Endothelial cell (in vitro differentiated cells): ENCODE results near the gene SYNPO2. TPM values are rescaled to one million over a fixed set of nuclear protein-coding genes. Genes with fewer than 3 reads are reported as not detected.
A peak's percentile ranks its signal among the peaks of the same experiment; 100 is the strongest.

ENCODE experiments used
- DNase-seq: peaks from one replicate; pipeline ENCODE4 v3.0.0; 2021; ENCODE audit warnings: low spot score
- H3K27ac Mint-ChIP-seq: one replicate; pipeline ENCODE4 v1.8.0; 2021; ENCODE audit warnings: mixed read lengths, inconsistent platforms; ENCODE audit not compliant: unreplicated experiment
- H3K27me3 Mint-ChIP-seq: one replicate; pipeline ENCODE4 v1.8.0; 2021; ENCODE audit warnings: mild to moderate bottlenecking, moderate library complexity, mixed read lengths, inconsistent platforms; ENCODE audit not compliant: unreplicated experiment
- H3K36me3 Mint-ChIP-seq: one replicate; pipeline ENCODE4 v1.8.0; 2021; ENCODE audit warnings: mild to moderate bottlenecking, low read depth, mixed read lengths, inconsistent platforms; ENCODE audit not compliant: unreplicated experiment
- H3K4me1 Mint-ChIP-seq: one replicate; pipeline ENCODE4 v1.8.0; 2021; ENCODE audit warnings: mild to moderate bottlenecking, mixed read lengths, inconsistent platforms; ENCODE audit not compliant: unreplicated experiment
- H3K4me3 Mint-ChIP-seq: one replicate; pipeline ENCODE4 v1.8.0; 2021; ENCODE audit warnings: mild to moderate bottlenecking, mixed read lengths, inconsistent platforms; ENCODE audit not compliant: unreplicated experiment
- H3K9me3 Mint-ChIP-seq: one replicate; pipeline ENCODE4 v1.8.0; 2021; ENCODE audit warnings: mixed read lengths, inconsistent platforms; ENCODE audit not compliant: unreplicated experiment
- total RNA-seq: library from RNA; stranded (reverse); fragmentation: NEBNext Ultra II Directional; extraction: Animal tissue kit (Norgen Biotek cat#: 25700); gene quantifications from one replicate; pipeline ENCODE4 v1.2.1, GENCODE V29; 2021; ENCODE audit not compliant: unreplicated experiment
- TF ChIP-seq, protein P1 (sequence below): fragments of 200-600 bp; sonication (generic); IDR thresholded peaks from one replicate; pipeline ENCODE4 v1.5.0; 2021; ENCODE audit warnings: antibody characterized with exemption; ENCODE audit not compliant: unreplicated experiment

SYNPO2 gene
- total RNA-seq, 1 donor from 2014 or later, result 1.1 TPM

GRCh38 chr4:118981171-118981838, 92.7 kb downstream of the SYNPO2 start:
- TF ChIP-seq, protein P1, sequence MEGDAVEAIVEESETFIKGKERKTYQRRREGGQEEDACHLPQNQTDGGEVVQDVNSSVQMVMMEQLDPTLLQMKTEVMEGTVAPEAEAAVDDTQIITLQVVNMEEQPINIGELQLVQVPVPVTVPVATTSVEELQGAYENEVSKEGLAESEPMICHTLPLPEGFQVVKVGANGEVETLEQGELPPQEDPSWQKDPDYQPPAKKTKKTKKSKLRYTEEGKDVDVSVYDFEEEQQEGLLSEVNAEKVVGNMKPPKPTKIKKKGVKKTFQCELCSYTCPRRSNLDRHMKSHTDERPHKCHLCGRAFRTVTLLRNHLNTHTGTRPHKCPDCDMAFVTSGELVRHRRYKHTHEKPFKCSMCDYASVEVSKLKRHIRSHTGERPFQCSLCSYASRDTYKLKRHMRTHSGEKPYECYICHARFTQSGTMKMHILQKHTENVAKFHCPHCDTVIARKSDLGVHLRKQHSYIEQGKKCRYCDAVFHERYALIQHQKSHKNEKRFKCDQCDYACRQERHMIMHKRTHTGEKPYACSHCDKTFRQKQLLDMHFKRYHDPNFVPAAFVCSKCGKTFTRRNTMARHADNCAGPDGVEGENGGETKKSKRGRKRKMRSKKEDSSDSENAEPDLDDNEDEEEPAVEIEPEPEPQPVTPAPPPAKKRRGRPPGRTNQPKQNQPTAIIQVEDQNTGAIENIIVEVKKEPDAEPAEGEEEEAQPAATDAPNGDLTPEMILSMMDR, result no peak
- Mint-ChIP-seq H3K27ac (no peak overlapping the region), H3K27me3 (peaks cover 3% of the 10 kb centered on the region), H3K4me1 (peaks cover 11% of the 10 kb centered on the region), H3K4me3 (no peak overlapping the region), H3K36me3 (no peaks in the 10 kb centered on the region), H3K9me3 (no peaks in the 10 kb centered on the region)
- DNase-seq, result no peak

DNA sequence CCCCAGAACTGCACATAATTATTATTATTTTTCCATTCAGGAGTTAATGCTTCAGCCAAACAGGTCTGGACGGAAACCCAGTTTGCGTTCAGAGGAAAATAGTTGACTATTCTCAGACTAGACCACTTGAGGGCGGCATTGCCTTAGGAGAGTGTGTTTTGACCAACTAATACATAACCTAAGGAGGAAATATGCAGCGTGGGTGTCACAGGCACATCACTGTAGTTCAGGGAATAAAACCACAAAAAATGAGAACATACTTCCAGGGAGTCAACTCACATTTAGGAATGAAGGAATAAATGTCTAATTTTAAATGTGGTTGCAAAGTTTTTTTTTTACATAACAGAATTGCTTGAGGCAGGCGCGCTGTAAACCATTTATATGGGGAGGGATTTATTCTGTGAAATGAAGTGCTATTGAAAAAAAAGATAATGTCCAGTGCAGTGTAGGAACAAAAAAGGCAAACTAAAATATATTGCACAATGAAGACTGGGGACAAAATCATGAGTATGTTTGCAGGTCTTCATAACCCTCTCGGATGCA, 93.3 kb downstream of the SYNPO2 start:
- no peaks in the 10 kb centered on the region for H3K36me3 Mint-ChIP-seq
- H3K27me3 Mint-ChIP-seq, result peaks cover 3% of the 10 kb centered on the region
- peaks cover 11% of the 10 kb centered on the region for H3K4me1 Mint-ChIP-seq
- DNase-seq, result peak; percentile 68
- TF ChIP-seq, protein P1, result peak; percentile 59
- H3K4me3 Mint-ChIP-seq, result no peak overlapping the region
- H3K9me3 Mint-ChIP-seq, result no peaks in the 10 kb centered on the region
- no peak overlapping the region for H3K27ac Mint-ChIP-seq

- H3K4me3 Mint-ChIP-seq, result no peak overlapping the region
- TF ChIP-seq, protein P1, result no peak
These were observed 94.6 kb downstream of the SYNPO2 start for GRCh38 chr4:118983293-118983692.

GRCh38 chr4:118983831-118984230, 95.2 kb downstream of the SYNPO2 start:
- peaks cover 3% of the 10 kb centered on the region for H3K27me3 Mint-ChIP-seq
- no peak overlapping the region for H3K4me3 Mint-ChIP-seq
- no peak overlapping the region for H3K27ac Mint-ChIP-seq
- TF ChIP-seq, protein P1, result no peak
- H3K4me1 Mint-ChIP-seq, result peaks cover 11% of the 10 kb centered on the region
- DNase-seq, result no peak
- no peaks in the 10 kb centered on the region for H3K36me3 Mint-ChIP-seq
- H3K9me3 Mint-ChIP-seq, result no peaks in the 10 kb centered on the region

More at GRCh38 chr4:118983293-118983692, 94.6 kb downstream of the SYNPO2 start:
- DNase-seq, result no peak
- no peaks in the 10 kb centered on the region for H3K36me3 Mint-ChIP-seq
- H3K9me3 Mint-ChIP-seq, result no peaks in the 10 kb centered on the region
- no peak overlapping the region for H3K27ac Mint-ChIP-seq
- peaks cover 11% of the 10 kb centered on the region for H3K4me1 Mint-ChIP-seq
- peaks cover 3% of the 10 kb centered on the region for H3K27me3 Mint-ChIP-seq
